Endothelial cell of umbilical vein (primary cell): ENCODE data around the gene MBNL2. TPM values are rescaled to one million over a fixed set of nuclear protein-coding genes. Genes with fewer than 3 reads are reported as not detected.

Experiments
- BruUV-seq: library from RNA; stranded (reverse); fragments of 400-500 nt; replicated peaks from 2 replicates; lab custom pipeline; 2021; lab: Mats Ljungman, UMichigan
- CTCF ChIA-PET: fragments of 300-600, 350-600 bp; sonication (Branson Sonifier 250); formaldehyde crosslinking; loops from one replicate; lab custom pipeline; 2021; ENCODE audit warnings: antibody characterized with exemption, inconsistent platforms; lab: Charles Lee
- POLR2A ChIA-PET: fragments of 300-600, 350-600 bp; sonication (Branson Sonifier 250); formaldehyde crosslinking; loops from one replicate; lab custom pipeline; 2021; ENCODE audit warnings: antibody characterized with exemption, inconsistent platforms; lab: Charles Lee
- DNase-seq: peaks from one replicate; pipeline ENCODE4 v3.0.0-alpha.2; 2011; ENCODE audit warnings: low read depth, low spot score
- FAIRE-seq: peaks from 2 replicates; lab custom pipeline; 2011; peaks lifted over from hg19 to GRCh38; lab: Jason Lieb, UNC
- H2AFZ ChIP-seq: 2 replicates; pipeline ENCODE4 v1.6.0; 2012; ENCODE audit warnings: low read depth, low read length, control low read depth, inconsistent platforms
- H3K27ac ChIP-seq: 2 replicates; pipeline ENCODE4 v1.5.1; 2011; ENCODE audit warnings: low read depth, mild to moderate bottlenecking, control low read depth, low read length, moderate library complexity; ENCODE audit not compliant: insufficient read depth
- H3K27me3 ChIP-seq, 2 experiments: 2 replicates each; pipeline versions ENCODE4 v1.6.0 to v1.6.1; 2011; ENCODE audit warnings: low read length in 2 of 2, mixed read lengths in 1 of 2; ENCODE audit not compliant: control insufficient read depth in 2 of 2, insufficient read depth in 2 of 2
- H3K36me3 ChIP-seq, 2 experiments: 2 replicates in 1 of 2; 3 replicates in 1 of 2; pipeline ENCODE4 v1.5.1; 2011; ENCODE audit warnings: low read length in 2 of 2, mild to moderate bottlenecking in 1 of 2, moderate library complexity in 1 of 2; ENCODE audit not compliant: control insufficient read depth in 2 of 2, insufficient read depth in 2 of 2; ENCODE audit errors: extremely low read depth in 1 of 2
- H3K4me1 ChIP-seq: 3 replicates; pipeline ENCODE4 v1.5.1; 2011; ENCODE audit warnings: mild to moderate bottlenecking, low read length; ENCODE audit not compliant: control insufficient read depth, insufficient read depth; ENCODE audit errors: extremely low read depth
- H3K4me2 ChIP-seq: 2 replicates; pipeline ENCODE4 v1.6.1; 2011; ENCODE audit warnings: low read length, control low read depth, mixed read lengths; ENCODE audit not compliant: insufficient read depth
- H3K4me3 ChIP-seq, 3 experiments: fragments of 200-600 bp in 1 of 3; sonication (generic), shearing (Covaris generic) in 1 of 3; replicated peaks in 1 of 3; 2 replicates each; pipeline ENCODE4 v1.5.1; 2011 to 2016; ENCODE audit warnings: control low read depth in 3 of 3, low read length in 3 of 3, mild to moderate bottlenecking in 2 of 3, inconsistent platforms in 1 of 3, low read depth in 1 of 3, moderate library complexity in 1 of 3; ENCODE audit not compliant: insufficient read depth in 1 of 3
- H3K79me2 ChIP-seq: 2 replicates; pipeline ENCODE4 v1.6.0; 2012; ENCODE audit warnings: low read length, inconsistent platforms; ENCODE audit not compliant: control insufficient read depth, insufficient read depth
- H3K9ac ChIP-seq: replicated peaks from 2 replicates; pipeline ENCODE3; 2011; ENCODE audit warnings: low read length, control low read depth; ENCODE audit not compliant: insufficient read depth; ENCODE audit errors: extremely low read depth
- H3K9me1 ChIP-seq: replicated peaks from 3 replicates; pipeline ENCODE4 v1.6.0; 2011; ENCODE audit warnings: mild to moderate bottlenecking, low read length; ENCODE audit not compliant: control insufficient read depth, insufficient read depth; ENCODE audit errors: extremely low read depth
- H3K9me3 ChIP-seq: replicated peaks from 2 replicates; pipeline ENCODE4 v1.5.1; 2012; ENCODE audit warnings: low read length, inconsistent platforms; ENCODE audit not compliant: control insufficient read depth, insufficient read depth
- H4K20me1 ChIP-seq: replicated peaks from 2 replicates; pipeline ENCODE3; 2011; ENCODE audit warnings: mild to moderate bottlenecking, low read length; ENCODE audit not compliant: control insufficient read depth, insufficient read depth; ENCODE audit errors: extremely low read depth
- EZH2 ChIP-seq: IDR thresholded peaks from 2 replicates; pipeline ENCODE4 v1.6.1; 2012; ENCODE audit warnings: borderline replicate concordance, low read depth, mild to moderate bottlenecking, moderate library complexity, low read length, inconsistent platforms; ENCODE audit not compliant: severe bottlenecking
- FOS ChIP-seq: IDR thresholded peaks from 2 replicates; pipeline ENCODE4 v1.6.1; 2011; ENCODE audit warnings: mild to moderate bottlenecking, low read length, moderate library complexity, borderline replicate concordance; ENCODE audit not compliant: insufficient read depth
- JUN ChIP-seq: IDR thresholded peaks from 2 replicates; pipeline ENCODE4 v1.6.1; 2011; ENCODE audit warnings: borderline replicate concordance, low read depth; ENCODE audit not compliant: insufficient read length, insufficient read depth
- POLR2AphosphoS5 ChIP-seq: IDR thresholded peaks from 2 replicates; pipeline ENCODE4 v1.6.1; 2012; ENCODE audit warnings: low read depth, mild to moderate bottlenecking, control low read depth, low read length, moderate library complexity; ENCODE audit not compliant: insufficient read depth
- dilution Hi-C: fragments of 300-500 bp; cut with MboI; formaldehyde crosslinking; loops from one replicate; pipeline ENCODE4 v1.15.0; 2019; ENCODE audit warnings: low sequenced_read_pairs; ENCODE audit not compliant: extremely low pct_ligation_motif_present
- intact Hi-C: fragments of 100-400 bp; cut with micrococcal nuclease; formaldehyde crosslinking; loops from one replicate; pipeline ENCODE4 v1.10.0; 2022
- polyA plus RNA-seq, 4 experiments: library from polyadenylated mRNA; depleted of rRNA in 3 of 4; stranded (reverse) in 3 of 4; unstranded in 1 of 4; fragments of >200 nt; gene quantifications; 2 replicates each; pipeline versions ENCODE4 v1.2.1 to v1.2.3, GENCODE V29; 2011 to 2012; ENCODE audit warnings: missing spikeins in 1 of 4
- total RNA-seq: library from RNA; stranded (reverse); gene quantifications from 2 replicates; pipeline ENCODE4 v1.2.3, GENCODE V29; 2021
- TF ChIP-seq, protein P1 (sequence below), 2 donors: IDR thresholded peaks; 1 replicate in 1 of 2; 2 replicates in 1 of 2; pipeline ENCODE4 v1.5.1; 2011; ENCODE audit warnings: low read length in 2 of 2, mild to moderate bottlenecking in 2 of 2, moderate library complexity in 2 of 2, control low read depth in 1 of 2, inconsistent platforms in 1 of 2, low read depth in 1 of 2; ENCODE audit not compliant: insufficient read depth in 1 of 2; ENCODE audit errors: extremely low read depth in 1 of 2

Gene MBNL2
- total and polyA plus RNA-seq, 2 donors (not counting 3 experiments of a cell fraction or from before 2014, with no cell fraction given): 32.9 to 76.5 TPM

DNA sequence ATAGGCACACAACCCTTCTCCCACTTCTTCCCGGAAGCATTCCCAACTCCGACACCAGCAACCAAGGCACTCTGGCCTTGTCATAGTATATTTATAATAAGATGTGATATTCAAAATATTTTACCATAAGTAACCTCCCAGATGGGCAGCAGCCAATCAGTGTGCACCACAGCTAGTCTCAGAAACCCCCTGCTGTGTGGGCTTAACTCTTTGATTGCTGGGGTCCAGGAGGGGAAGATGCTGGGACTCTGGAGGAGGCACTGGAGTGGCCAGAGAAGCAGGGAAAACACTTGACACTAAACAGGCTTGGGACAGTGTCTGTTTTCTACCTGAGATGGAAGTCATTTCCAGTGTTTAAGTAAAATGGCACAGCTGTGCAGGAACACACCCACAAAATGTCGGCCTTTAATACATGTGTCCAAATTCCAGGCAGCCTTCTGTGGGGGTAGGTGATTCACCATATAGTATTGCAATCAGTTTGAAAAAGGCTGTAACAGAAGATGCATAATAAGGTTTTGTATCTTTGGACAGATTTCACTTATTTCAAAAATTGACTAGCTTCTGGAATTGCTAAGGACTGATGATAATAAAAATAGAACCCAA, 100.7 kb downstream of the MBNL2 start:
- H3K4me3 ChIP-seq: no peak overlapping the region
- CTCF ChIA-PET: interaction anchor here (1.2 to 1.6 kb wide), 2 partner anchors 10 to 24 kb away, joined by 3 to 5 read pairs; no protein-coding TSS in a partner anchor
- H4K20me1 ChIP-seq: no peaks in the 10 kb centered on the region
- H3K27ac ChIP-seq: no peak overlapping the region
- DNase-seq: no peak
- TF ChIP-seq, protein P1, sequence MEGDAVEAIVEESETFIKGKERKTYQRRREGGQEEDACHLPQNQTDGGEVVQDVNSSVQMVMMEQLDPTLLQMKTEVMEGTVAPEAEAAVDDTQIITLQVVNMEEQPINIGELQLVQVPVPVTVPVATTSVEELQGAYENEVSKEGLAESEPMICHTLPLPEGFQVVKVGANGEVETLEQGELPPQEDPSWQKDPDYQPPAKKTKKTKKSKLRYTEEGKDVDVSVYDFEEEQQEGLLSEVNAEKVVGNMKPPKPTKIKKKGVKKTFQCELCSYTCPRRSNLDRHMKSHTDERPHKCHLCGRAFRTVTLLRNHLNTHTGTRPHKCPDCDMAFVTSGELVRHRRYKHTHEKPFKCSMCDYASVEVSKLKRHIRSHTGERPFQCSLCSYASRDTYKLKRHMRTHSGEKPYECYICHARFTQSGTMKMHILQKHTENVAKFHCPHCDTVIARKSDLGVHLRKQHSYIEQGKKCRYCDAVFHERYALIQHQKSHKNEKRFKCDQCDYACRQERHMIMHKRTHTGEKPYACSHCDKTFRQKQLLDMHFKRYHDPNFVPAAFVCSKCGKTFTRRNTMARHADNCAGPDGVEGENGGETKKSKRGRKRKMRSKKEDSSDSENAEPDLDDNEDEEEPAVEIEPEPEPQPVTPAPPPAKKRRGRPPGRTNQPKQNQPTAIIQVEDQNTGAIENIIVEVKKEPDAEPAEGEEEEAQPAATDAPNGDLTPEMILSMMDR (IDR thresholded peaks at IDR 0.05; ENCODE audit: extremely low read depth in 1 of 2, insufficient read depth in 1 of 2, low read depth in 1 of 2, low read length in 2 of 2): no peak
- TF ChIP-seq POLR2AphosphoS5 (no peak), EZH2 (no peak), FOS (no peak), JUN (no peak)
- no peak overlapping the region for H3K4me2 ChIP-seq
- no peak overlapping the region for H3K9ac ChIP-seq
- dilution Hi-C loops (no loop called here), intact Hi-C loops (no loop called here)
- no TSS peak for BruUV-seq
- H3K27me3 ChIP-seq: no peaks in the 10 kb centered on the region
- H2AFZ ChIP-seq: no peak overlapping the region
- no peaks in the 10 kb centered on the region for H3K9me3 ChIP-seq
- peaks cover 47% of the 10 kb centered on the region for H3K79me2 ChIP-seq
- POLR2A ChIA-PET: no interaction called here
- no peak for FAIRE-seq
- H3K36me3 ChIP-seq: peaks cover 0 to 3% of the 10 kb centered on the region in 2 experiments
- no peaks in the 10 kb centered on the region for H3K9me1 ChIP-seq
- H3K4me1 ChIP-seq: peaks cover 12% of the 10 kb centered on the region
